ENCODE data around the gene NKIRAS1.

NKIRAS1 gene

DNA sequence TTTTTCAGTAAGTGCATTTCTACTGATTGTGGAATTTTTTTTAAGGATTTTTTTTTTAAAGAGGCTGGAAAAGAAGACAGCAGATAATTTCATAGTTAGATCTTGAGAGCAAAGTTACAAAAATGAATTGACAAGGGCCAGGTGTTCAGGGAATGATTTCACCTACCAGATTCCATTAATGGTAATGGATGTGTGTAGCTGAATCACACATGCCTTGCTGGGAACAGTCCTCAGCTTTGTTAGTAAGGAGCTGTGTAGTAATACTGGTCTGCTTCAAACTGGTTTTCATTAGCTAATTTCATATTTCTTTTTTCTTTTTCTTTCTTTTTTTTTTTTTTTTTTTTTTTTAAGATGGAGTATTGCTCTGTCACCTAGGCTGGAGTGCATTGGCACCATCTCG lies 44.3 kb upstream of the NKIRAS1 start:
- H3K4me2 ChIP-seq (ENCODE audit: low read length, poor library complexity, severe bottlenecking): no peak overlapping the region
- H3K27me3 ChIP-seq (ENCODE audit: control insufficient read depth in 1 of 2, insufficient read depth in 1 of 2, low read length in 2 of 2): no peaks in the 10 kb centered on the region
- H3K4ac ChIP-seq (ENCODE audit: low read depth in 1 of 2, low read length in 2 of 2): no peak overlapping the region
- H4K8ac ChIP-seq (ENCODE audit: low read length): no peak overlapping the region
- H3K9ac ChIP-seq (ENCODE audit: low read length): no peak overlapping the region
- no peak overlapping the region for H2BK15ac ChIP-seq (ENCODE audit: low read depth, poor library complexity, severe bottlenecking)
- no peak overlapping the region for H2AK5ac ChIP-seq (ENCODE audit: low read length, severe bottlenecking)
- no peaks in the 10 kb centered on the region for H3K9me3 ChIP-seq (ENCODE audit: control insufficient read depth, low read length)
- 100% methylated on average over 1 of the region's 1 CpG for WGBS
- H3K23ac ChIP-seq (ENCODE audit: low read length in 2 of 2): no peak overlapping the region
- H3K79me1 ChIP-seq (replicated peaks; ENCODE audit: low read length, poor library complexity, severe bottlenecking): peaks cover 4% of the 10 kb centered on the region
- peaks cover 5 to 69% of the 10 kb centered on the region in 2 experiments for H3K36me3 ChIP-seq (ENCODE audit: control insufficient read depth in 1 of 2, insufficient read depth in 2 of 2, low read depth in 1 of 2, low read length in 2 of 2)
- H3K4me3 ChIP-seq (ENCODE audit: insufficient read depth in 1 of 2, low read depth in 1 of 2, low read length in 2 of 2): no peak overlapping the region
- H2BK5ac ChIP-seq (ENCODE audit: low read depth, low read length, poor library complexity, severe bottlenecking): no peak overlapping the region
- no peak overlapping the region for H2BK120ac ChIP-seq (ENCODE audit: low read depth, low read length)
- H3K27ac ChIP-seq (ENCODE audit: low read length, poor library complexity, severe bottlenecking): no peak overlapping the region
- H3K4me1 ChIP-seq (ENCODE audit: control insufficient read depth, insufficient read depth, low read depth, low read length): peaks cover 3% of the 10 kb centered on the region
- no peak overlapping the region for H2BK12ac ChIP-seq (ENCODE audit: low read length in 2 of 2)
- no peak overlapping the region for H4K91ac ChIP-seq (ENCODE audit: low read length)
- no peak overlapping the region for H3K18ac ChIP-seq (ENCODE audit: low read depth in 1 of 2, low read length in 2 of 2)
- H2AFZ ChIP-seq (ENCODE audit: low read depth, low read length): no peak overlapping the region
- DNase-seq: no peak
- no peak overlapping the region for H3K14ac ChIP-seq (ENCODE audit: low read length in 2 of 2)

DNA sequence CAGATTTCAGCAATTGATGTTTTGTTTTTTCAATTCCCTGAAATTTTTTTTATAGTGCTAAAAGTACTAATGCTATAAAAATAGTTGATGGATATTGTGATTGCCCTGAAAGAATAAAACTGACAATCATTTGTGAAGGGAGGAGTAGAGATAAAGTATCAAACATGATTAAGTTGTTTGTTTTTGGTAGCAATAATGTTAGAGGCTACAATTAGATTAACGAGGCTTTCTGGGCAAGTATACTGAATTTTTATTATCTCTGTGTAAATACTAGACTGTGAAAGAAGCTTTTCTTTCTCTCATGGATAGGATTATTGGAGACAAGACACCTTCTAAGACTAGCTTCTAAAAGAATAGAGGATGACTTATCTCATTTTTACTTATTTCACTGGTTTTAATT lies 43.9 kb upstream of the NKIRAS1 start:
- H2BK5ac ChIP-seq (ENCODE audit: low read depth, low read length, poor library complexity, severe bottlenecking): no peak overlapping the region
- no peak overlapping the region for H2AFZ ChIP-seq (ENCODE audit: low read depth, low read length)
- H3K36me3 ChIP-seq (ENCODE audit: control insufficient read depth in 1 of 2, insufficient read depth in 2 of 2, low read depth in 1 of 2, low read length in 2 of 2): peaks cover 5 to 69% of the 10 kb centered on the region in 2 experiments
- H3K27me3 ChIP-seq (ENCODE audit: control insufficient read depth in 1 of 2, insufficient read depth in 1 of 2, low read length in 2 of 2): no peaks in the 10 kb centered on the region
- no peak overlapping the region for H2AK5ac ChIP-seq (ENCODE audit: low read length, severe bottlenecking)
- H3K9me3 ChIP-seq (ENCODE audit: control insufficient read depth, low read length): no peaks in the 10 kb centered on the region
- no peak overlapping the region for H3K23ac ChIP-seq (ENCODE audit: low read length in 2 of 2)
- no peak overlapping the region for H2BK12ac ChIP-seq (ENCODE audit: low read length in 2 of 2)
- no peak overlapping the region for H4K8ac ChIP-seq (ENCODE audit: low read length)
- no peak overlapping the region for H2BK120ac ChIP-seq (ENCODE audit: low read depth, low read length)
- no peak overlapping the region for H3K4me2 ChIP-seq (ENCODE audit: low read length, poor library complexity, severe bottlenecking)
- no peak overlapping the region for H3K4ac ChIP-seq (ENCODE audit: low read depth in 1 of 2, low read length in 2 of 2)
- no peak for DNase-seq
- H3K4me3 ChIP-seq (ENCODE audit: insufficient read depth in 1 of 2, low read depth in 1 of 2, low read length in 2 of 2): no peak overlapping the region
- peaks cover 2% of the 10 kb centered on the region for H3K79me1 ChIP-seq (replicated peaks; ENCODE audit: low read length, poor library complexity, severe bottlenecking)
- no peak overlapping the region for H2BK15ac ChIP-seq (ENCODE audit: low read depth, poor library complexity, severe bottlenecking)
- no peak overlapping the region for H3K14ac ChIP-seq (ENCODE audit: low read length in 2 of 2)
- H4K91ac ChIP-seq (ENCODE audit: low read length): no peak overlapping the region
- no peak overlapping the region for H3K18ac ChIP-seq (ENCODE audit: low read depth in 1 of 2, low read length in 2 of 2)
- H3K4me1 ChIP-seq (ENCODE audit: control insufficient read depth, insufficient read depth, low read depth, low read length): peaks cover 1% of the 10 kb centered on the region
- H3K27ac ChIP-seq (ENCODE audit: low read length, poor library complexity, severe bottlenecking): no peak overlapping the region
- no peak overlapping the region for H3K9ac ChIP-seq (ENCODE audit: low read length)
- no CpG with 5 or more reads among the region's 1 CpG for WGBS

DNA sequence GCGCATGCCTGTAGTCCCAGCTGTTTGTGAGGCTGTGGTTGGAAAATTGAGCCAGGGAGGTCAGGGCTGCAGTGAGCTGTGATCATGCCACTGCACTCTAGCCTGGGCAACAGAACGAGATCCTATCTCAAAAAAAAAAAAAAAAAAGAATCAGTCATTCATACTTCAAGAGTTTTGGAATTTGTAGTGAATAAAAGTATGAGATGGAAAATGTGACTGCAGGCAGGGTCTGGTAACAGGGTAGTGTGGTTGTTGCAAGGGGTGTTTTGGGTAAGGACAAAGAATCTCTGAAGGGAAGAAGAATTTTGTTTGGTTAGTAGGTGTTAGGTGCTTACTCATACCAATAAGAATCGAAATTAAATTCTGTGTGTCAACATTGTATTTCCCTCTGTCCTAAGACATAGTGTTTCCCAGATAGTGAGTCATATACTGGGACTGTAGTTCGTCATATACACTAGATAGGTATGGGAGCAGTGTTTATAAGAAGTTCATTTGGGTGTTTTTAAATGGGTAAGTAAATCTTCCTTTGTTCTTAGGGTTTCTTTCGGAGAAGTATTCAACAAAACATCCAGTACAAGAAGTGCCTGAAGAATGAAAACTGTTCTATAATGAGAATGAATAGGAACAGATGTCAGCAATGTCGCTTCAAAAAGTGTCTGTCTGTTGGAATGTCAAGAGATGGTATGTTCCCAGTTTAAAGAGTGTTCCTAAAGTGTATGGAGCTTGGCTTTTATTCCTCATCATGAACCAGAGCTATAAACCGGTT lies 42.5 kb upstream of the NKIRAS1 start:
- Histone ChIP-seq H2BK120ac (ENCODE audit: low read depth, low read length) (no peak overlapping the region), H3K9ac (ENCODE audit: low read length) (no peak overlapping the region), H2BK15ac (ENCODE audit: low read depth, poor library complexity, severe bottlenecking) (no peak overlapping the region), H3K27me3 (ENCODE audit: control insufficient read depth in 1 of 2, insufficient read depth in 1 of 2, low read length in 2 of 2) (no peaks in the 10 kb centered on the region), H2AFZ (ENCODE audit: low read depth, low read length) (no peak overlapping the region), H4K8ac (ENCODE audit: low read length) (no peak overlapping the region), H2BK5ac (ENCODE audit: low read depth, low read length, poor library complexity, severe bottlenecking) (no peak overlapping the region), H3K27ac (ENCODE audit: low read length, poor library complexity, severe bottlenecking) (no peak overlapping the region), H3K18ac (ENCODE audit: low read depth in 1 of 2, low read length in 2 of 2) (no peak overlapping the region), H4K91ac (ENCODE audit: low read length) (no peak overlapping the region), H2AK5ac (ENCODE audit: low read length, severe bottlenecking) (no peak overlapping the region), H3K23ac (ENCODE audit: low read length in 2 of 2) (no peak overlapping the region), H2BK12ac (ENCODE audit: low read length in 2 of 2) (no peak overlapping the region), H3K79me1 (replicated peaks; ENCODE audit: low read length, poor library complexity, severe bottlenecking) (peaks cover 2% of the 10 kb centered on the region), H3K4ac (ENCODE audit: low read depth in 1 of 2, low read length in 2 of 2) (no peak overlapping the region), H3K36me3 (ENCODE audit: control insufficient read depth in 1 of 2, insufficient read depth in 2 of 2, low read depth in 1 of 2, low read length in 2 of 2) (peaks cover 5 to 69% of the 10 kb centered on the region in 2 experiments), H3K4me2 (ENCODE audit: low read length, poor library complexity, severe bottlenecking) (no peak overlapping the region), H3K14ac (ENCODE audit: low read length in 2 of 2) (no peak overlapping the region), H3K9me3 (ENCODE audit: control insufficient read depth, low read length) (no peaks in the 10 kb centered on the region), H3K4me3 (ENCODE audit: insufficient read depth in 1 of 2, low read depth in 1 of 2, low read length in 2 of 2) (no peak overlapping the region), H3K4me1 (ENCODE audit: control insufficient read depth, insufficient read depth, low read depth, low read length) (peaks cover 1% of the 10 kb centered on the region)
- DNase-seq: peak; percentile 90
- WGBS: 18% methylated on average over 3 of the region's 7 CpGs

GRCh38 chr3:23956701-23957100 lies 39.9 kb upstream of the NKIRAS1 start:
- no peaks in the 10 kb centered on the region for H3K4me1 ChIP-seq (ENCODE audit: control insufficient read depth, insufficient read depth, low read depth, low read length)

More at GRCh38 chr3:23956701-23957100, 39.9 kb upstream of the NKIRAS1 start:
- Histone ChIP-seq H2BK12ac (ENCODE audit: low read length in 2 of 2) (no peak overlapping the region), H4K91ac (ENCODE audit: low read length) (no peak overlapping the region), H2BK5ac (ENCODE audit: low read depth, low read length, poor library complexity, severe bottlenecking) (no peak overlapping the region), H3K14ac (ENCODE audit: low read length in 2 of 2) (no peak overlapping the region), H2BK15ac (ENCODE audit: low read depth, poor library complexity, severe bottlenecking) (no peak overlapping the region), H3K27me3 (ENCODE audit: control insufficient read depth in 1 of 2, insufficient read depth in 1 of 2, low read length in 2 of 2) (no peaks in the 10 kb centered on the region), H2AK5ac (ENCODE audit: low read length, severe bottlenecking) (no peak overlapping the region), H2BK120ac (ENCODE audit: low read depth, low read length) (no peak overlapping the region), H3K4me3 (ENCODE audit: insufficient read depth in 1 of 2, low read depth in 1 of 2, low read length in 2 of 2) (no peak overlapping the region), H3K23ac (ENCODE audit: low read length in 2 of 2) (no peak overlapping the region), H3K9me3 (ENCODE audit: control insufficient read depth, low read length) (no peaks in the 10 kb centered on the region), H3K27ac (ENCODE audit: low read length, poor library complexity, severe bottlenecking) (no peak overlapping the region), H3K79me1 (replicated peaks; ENCODE audit: low read length, poor library complexity, severe bottlenecking) (peaks cover 10% of the 10 kb centered on the region), H3K36me3 (ENCODE audit: control insufficient read depth in 1 of 2, insufficient read depth in 2 of 2, low read depth in 1 of 2, low read length in 2 of 2) (peaks cover 0 to 52% of the 10 kb centered on the region in 2 experiments), H3K18ac (ENCODE audit: low read depth in 1 of 2, low read length in 2 of 2) (no peak overlapping the region), H4K8ac (ENCODE audit: low read length) (no peak overlapping the region), H3K4me2 (ENCODE audit: low read length, poor library complexity, severe bottlenecking) (no peak overlapping the region), H2AFZ (ENCODE audit: low read depth, low read length) (no peak overlapping the region), H3K9ac (ENCODE audit: low read length) (no peak overlapping the region), H3K4ac (ENCODE audit: low read depth in 1 of 2, low read length in 2 of 2) (no peak overlapping the region)
- DNase-seq: no peak
- 94% methylated on average over 3 of the region's 3 CpGs for WGBS

Data from mesenchymal stem cell (in vitro differentiated cells and primary cell).